Spleen (tissue), 11 donors: ENCODE results near the gene SMG7. TPM values are rescaled to one million over a fixed set of nuclear protein-coding genes. Genes with fewer than 3 reads are reported as not detected.

Experiments used
- DNase-seq: peaks from one replicate; pipeline ENCODE4 v3.0.0-alpha.2; 2020
- H3K27ac ChIP-seq, 8 donors: fragments of 200-600 bp; sonication (generic) in 7 of 8; 1 replicate in 4 of 8; 2 replicates in 4 of 8; pipeline versions ENCODE4 v1.5.0 to v1.8.0; 2016 to 2021; ENCODE audit warnings: inconsistent platforms in 4 of 8, mild to moderate bottlenecking in 4 of 8, moderate library complexity in 1 of 8
- H3K27me3 ChIP-seq, 7 donors: fragments of 200-600 bp; sonication (generic) in 6 of 7; replicated peaks in 1 of 7; 1 replicate in 4 of 7; 2 replicates in 3 of 7; pipeline versions ENCODE4 v1.5.0 to v1.8.0; 2016 to 2021; ENCODE audit warnings: inconsistent platforms in 3 of 7, mild to moderate bottlenecking in 1 of 7
- H3K36me3 ChIP-seq, 6 donors: fragments of 200-600 bp; sonication (generic) in 5 of 6; 1 replicate in 4 of 6; 2 replicates in 2 of 6; pipeline versions ENCODE4 v1.5.0 to v1.8.0; 2016 to 2021; ENCODE audit warnings: inconsistent platforms in 2 of 6
- H3K4me1 ChIP-seq, 6 donors: fragments of 200-600 bp; sonication (generic) in 5 of 6; 1 replicate in 3 of 6; 2 replicates in 3 of 6; pipeline versions ENCODE4 v1.5.0 to v1.8.0; 2016 to 2021; ENCODE audit warnings: inconsistent platforms in 3 of 6
- H3K4me3 ChIP-seq, 8 donors: fragments of 200-600 bp; sonication (generic) in 7 of 8; 1 replicate in 4 of 8; 2 replicates in 4 of 8; pipeline versions ENCODE4 v1.5.0 to v1.8.0; 2016 to 2021; ENCODE audit warnings: inconsistent platforms in 4 of 8, mild to moderate bottlenecking in 4 of 8, moderate library complexity in 2 of 8
- H3K9me3 ChIP-seq, 8 donors: fragments of 200-600 bp; sonication (generic) in 7 of 8; 1 replicate in 4 of 8; 2 replicates in 4 of 8; pipeline versions ENCODE4 v1.5.0 to v1.8.0; 2016 to 2021; ENCODE audit warnings: inconsistent platforms in 4 of 8
- POLR2A ChIP-seq, 3 donors: fragments of 450-650 bp; IDR thresholded peaks; one replicate each; pipeline ENCODE4 v1.5.1; 2017; ENCODE audit warnings: antibody characterized with exemption in 3 of 3, mild to moderate bottlenecking in 1 of 3
- POLR2AphosphoS5 ChIP-seq, 3 donors: sonication (generic); formaldehyde crosslinking; IDR thresholded peaks; one replicate each; pipeline ENCODE4 v1.5.1; 2017; ENCODE audit warnings: antibody characterized with exemption in 3 of 3
- WGBS, 5 donors: extraction: QIAGEN DNeasy Blood & Tissue Kit in 3 of 5; methylation state at CpG; one replicate each; pipeline versions ENCODE4 v1.1.5 to v1.1.7; 2013 to 2018; 5-methylcytosine and 5-hydroxymethylcytosine counted together
- intact Hi-C: fragments of 100-400 bp; cut with DNase I; formaldehyde crosslinking; loops from one replicate; pipeline ENCODE4 v1.15.0; 2023; ENCODE audit warnings: low total_unique reads
- polyA plus RNA-seq, 3 donors: library from polyadenylated mRNA; stranded (reverse); fragments of 200-250 nt; gene quantifications; one replicate each; pipeline ENCODE4 v1.2.1, GENCODE V29; 2013
- total RNA-seq, 7 donors: library from RNA; depleted of rRNA in 3 of 7; stranded (reverse); fragments of >200 nt in 3 of 7; fragmentation: NEBNext Ultra II Directional in 4 of 7; extraction: Animal tissue kit (Norgen Biotek cat#: 25700) in 4 of 7; gene quantifications; one replicate each; pipeline versions ENCODE4 v1.1.0 to v1.2.1, GENCODE V29; 2016 to 2021
- TF ChIP-seq, protein P1 (sequence below), 11 experiments: fragments of 200-600 bp in 7 of 11; fragments of 450-650 bp in 4 of 11; sonication (generic) in 4 of 11; IDR thresholded peaks in 8 of 11; conservative IDR thresholded peaks in 3 of 11; 1 replicate in 7 of 11; 2 replicates in 4 of 11; pipeline versions ENCODE4 v1.4.0 to v1.8.0; 2016 to 2021; ENCODE audit warnings: antibody characterized with exemption in 11 of 11, inconsistent platforms in 4 of 11, mild to moderate bottlenecking in 1 of 11
- donor health status: healthy with polysubstance abuse.
- donor health status: DM: no; HTN: no; CAD: no; lungs with moderate emphysema.
- donor health status: DM: no; HTN: no; CAD: no.
- donor health status: Bipolar disorder and iron deficiency.
- donor health status: healthy.
- donor health status: DM: no; HTN: no; CAD: no.
- donor health status: DM: yes; HTN: yes; CAD: no.

The SMG7 gene
- total and polyA plus RNA-seq, 10 donors, result 14.1 to 116 (median 53.5) TPM

DNA sequence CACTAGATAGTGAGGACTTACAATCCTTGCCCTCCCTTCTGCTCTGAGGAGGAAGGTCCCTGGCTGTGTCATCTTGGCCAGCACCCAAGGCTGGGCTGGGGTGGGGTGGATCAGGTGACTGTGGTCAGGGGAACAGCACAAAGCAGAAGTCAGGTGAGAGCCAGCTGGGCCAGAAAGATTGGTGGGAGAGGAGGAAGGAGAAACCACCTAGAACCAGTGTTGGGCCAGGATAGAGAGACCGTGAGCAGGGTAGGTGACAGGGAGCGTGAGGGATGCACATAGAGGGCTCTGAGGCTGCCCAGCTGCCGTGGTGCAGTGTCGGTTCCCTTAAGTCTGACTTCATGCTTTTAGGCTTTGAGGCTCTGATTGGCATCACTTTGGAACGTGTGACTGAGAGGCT lies 95.3 kb downstream of the SMG7 start:
- DNase-seq, result peak; percentile 93
- peak; percentile 62 to 88 (median 74) for TF ChIP-seq POLR2AphosphoS5 (IDR thresholded peaks at IDR 0.05)
- TF ChIP-seq POLR2A (IDR thresholded peaks at IDR 0.05), result no peak
- no peaks in the 10 kb centered on the region for H3K27me3 ChIP-seq
- peak overlapping the region in 7 of 8 donors; percentile 53 to 90 (median 79) for H3K27ac ChIP-seq
- H3K4me3 ChIP-seq, result peak overlapping the region in 1 of 8 donors; percentile 50
- WGBS, 5 donors, result 38 to 67% (median 47%) methylated on average over 5 of the region's 5 CpGs
- H3K36me3 ChIP-seq, result peaks cover 0 to 90% (median 5%) of the 10 kb centered on the region in 6 donors
- no peaks in the 10 kb centered on the region for H3K9me3 ChIP-seq
- H3K4me1 ChIP-seq, result peaks cover 0 to 43% (median 16%) of the 10 kb centered on the region in 6 donors
- intact Hi-C loops, result no loop called here

DNA sequence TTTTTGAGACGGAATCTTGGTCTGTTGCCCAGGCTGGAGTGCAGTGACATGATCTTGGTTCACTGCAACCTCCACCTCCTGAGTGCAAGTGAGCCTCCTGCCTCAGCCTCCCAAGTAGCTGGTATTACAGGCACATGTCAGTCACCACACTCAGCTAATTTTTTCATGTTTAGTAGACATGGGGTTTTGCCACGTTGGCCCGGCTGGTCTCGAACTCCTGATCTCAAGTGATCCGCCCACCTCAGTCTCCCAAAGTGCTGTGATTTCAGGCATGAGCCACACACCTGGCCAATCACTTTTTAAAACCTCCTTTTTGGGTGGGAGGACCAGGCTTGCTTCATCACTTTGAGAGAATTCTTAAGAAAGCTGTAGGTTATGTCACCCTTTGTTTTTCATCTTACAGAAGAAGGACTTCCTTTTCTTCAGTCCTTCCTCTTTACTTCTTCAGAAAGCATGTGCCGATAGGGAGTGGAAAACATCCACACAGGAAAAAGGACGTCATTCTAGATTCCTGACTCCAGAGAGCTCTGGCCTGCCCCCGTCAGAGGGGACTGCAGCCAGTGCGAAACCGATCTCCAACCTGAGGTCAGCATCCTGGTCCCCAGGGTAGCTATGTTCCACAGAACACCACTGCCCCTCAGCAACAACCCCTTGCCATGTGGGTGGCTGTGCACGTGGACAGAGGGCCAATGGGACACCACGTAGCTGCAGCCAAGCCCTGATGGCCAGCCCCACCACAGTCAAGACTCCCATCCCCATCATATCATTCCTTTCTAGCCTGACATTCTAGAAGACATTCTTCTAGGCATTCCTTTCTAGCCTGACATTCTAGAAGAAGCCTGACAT lies 96.1 kb downstream of the SMG7 start:
- H3K9me3 ChIP-seq, result no peaks in the 10 kb centered on the region
- H3K27me3 ChIP-seq, result no peaks in the 10 kb centered on the region
- peaks cover 0 to 90% (median 6%) of the 10 kb centered on the region in 6 donors for H3K36me3 ChIP-seq
- 54 to 71% (median 61%) methylated on average over 12 of the region's 12 CpGs for WGBS, 5 donors
- peak; percentile 83 for DNase-seq
- peak; percentile 36 to 63 (median 42) for TF ChIP-seq POLR2AphosphoS5 (IDR thresholded peaks at IDR 0.05)
- TF ChIP-seq, protein P1, sequence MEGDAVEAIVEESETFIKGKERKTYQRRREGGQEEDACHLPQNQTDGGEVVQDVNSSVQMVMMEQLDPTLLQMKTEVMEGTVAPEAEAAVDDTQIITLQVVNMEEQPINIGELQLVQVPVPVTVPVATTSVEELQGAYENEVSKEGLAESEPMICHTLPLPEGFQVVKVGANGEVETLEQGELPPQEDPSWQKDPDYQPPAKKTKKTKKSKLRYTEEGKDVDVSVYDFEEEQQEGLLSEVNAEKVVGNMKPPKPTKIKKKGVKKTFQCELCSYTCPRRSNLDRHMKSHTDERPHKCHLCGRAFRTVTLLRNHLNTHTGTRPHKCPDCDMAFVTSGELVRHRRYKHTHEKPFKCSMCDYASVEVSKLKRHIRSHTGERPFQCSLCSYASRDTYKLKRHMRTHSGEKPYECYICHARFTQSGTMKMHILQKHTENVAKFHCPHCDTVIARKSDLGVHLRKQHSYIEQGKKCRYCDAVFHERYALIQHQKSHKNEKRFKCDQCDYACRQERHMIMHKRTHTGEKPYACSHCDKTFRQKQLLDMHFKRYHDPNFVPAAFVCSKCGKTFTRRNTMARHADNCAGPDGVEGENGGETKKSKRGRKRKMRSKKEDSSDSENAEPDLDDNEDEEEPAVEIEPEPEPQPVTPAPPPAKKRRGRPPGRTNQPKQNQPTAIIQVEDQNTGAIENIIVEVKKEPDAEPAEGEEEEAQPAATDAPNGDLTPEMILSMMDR (IDR thresholded peaks at IDR 0.05 in 8 of 11, conservative IDR thresholded peaks at IDR 0.05 in 3 of 11), result no peak
- intact Hi-C loops, result no loop called here
- H3K4me3 ChIP-seq, result peak overlapping the region in 1 of 8 donors; percentile 50
- peaks cover 0 to 43% (median 16%) of the 10 kb centered on the region in 6 donors for H3K4me1 ChIP-seq
- peak overlapping the region in 7 of 8 donors; percentile 53 to 90 (median 79) for H3K27ac ChIP-seq

DNA sequence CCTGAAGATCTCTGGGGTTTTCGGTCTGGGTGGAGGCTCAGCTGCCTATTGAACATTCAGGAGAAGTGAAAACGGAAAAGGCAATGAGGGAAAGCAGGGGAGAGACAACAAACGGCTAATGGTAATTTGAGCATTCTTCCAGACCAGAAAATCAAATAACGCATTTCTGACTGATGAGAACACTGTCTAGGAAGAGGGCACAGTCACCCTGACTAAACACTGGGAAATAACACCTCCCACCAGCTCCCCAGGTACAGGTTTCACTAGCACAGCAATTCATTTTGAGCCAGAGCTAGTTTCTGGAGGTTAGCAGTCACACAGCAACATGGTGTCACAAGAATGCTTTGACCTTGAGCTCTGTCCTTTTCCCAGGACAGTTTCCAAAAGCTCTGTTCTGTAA lies 96.8 kb downstream of the SMG7 start:
- H3K4me3 ChIP-seq, result peak overlapping the region in 1 of 8 donors; percentile 50
- H3K27ac ChIP-seq, result peak overlapping the region in 6 of 8 donors; percentile 26 to 90 (median 79)
- no peak for TF ChIP-seq POLR2A (IDR thresholded peaks at IDR 0.05)
- TF ChIP-seq, protein P1 (IDR thresholded peaks at IDR 0.05 in 8 of 11, conservative IDR thresholded peaks at IDR 0.05 in 3 of 11), result no peak
- TF ChIP-seq POLR2AphosphoS5 (IDR thresholded peaks at IDR 0.05), result no peak
- no peaks in the 10 kb centered on the region for H3K27me3 ChIP-seq
- intact Hi-C loops, result no loop called here
- peaks cover 0 to 43% (median 16%) of the 10 kb centered on the region in 6 donors for H3K4me1 ChIP-seq
- DNase-seq, result no peak
- H3K9me3 ChIP-seq, result no peaks in the 10 kb centered on the region
- peaks cover 0 to 90% (median 8%) of the 10 kb centered on the region in 6 donors for H3K36me3 ChIP-seq
- 76 to 88% (median 85%) methylated on average over 4 of the region's 4 CpGs for WGBS, 5 donors

DNA sequence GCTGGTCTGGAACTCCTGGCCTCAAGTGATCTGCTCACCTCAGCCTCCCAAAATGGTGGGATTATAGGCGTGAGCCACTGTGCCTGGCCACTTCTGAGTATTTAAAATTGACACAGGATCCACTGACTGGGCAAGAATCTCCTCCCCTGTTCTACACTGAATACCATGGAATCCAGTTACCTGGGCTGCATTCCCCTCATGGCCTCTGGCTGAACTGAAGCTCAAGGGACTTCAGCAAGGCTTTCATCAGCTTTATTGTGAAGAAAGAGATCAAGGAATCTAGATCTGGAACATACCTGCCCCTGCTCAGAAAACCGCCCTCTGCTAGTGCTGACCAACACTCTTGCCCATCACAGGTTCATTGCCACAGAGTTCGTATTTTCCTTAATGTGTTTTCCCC lies 97.5 kb downstream of the SMG7 start:
- no peak for DNase-seq
- H3K27me3 ChIP-seq, result no peaks in the 10 kb centered on the region
- TF ChIP-seq, protein P1 (IDR thresholded peaks at IDR 0.05 in 8 of 11, conservative IDR thresholded peaks at IDR 0.05 in 3 of 11), result no peak
- TF ChIP-seq POLR2A (IDR thresholded peaks at IDR 0.05) (no peak), POLR2AphosphoS5 (IDR thresholded peaks at IDR 0.05) (no peak)
- 93 to 96% (median 93%) methylated on average over 3 of the region's 3 CpGs for WGBS, 5 donors
- no peaks in the 10 kb centered on the region for H3K9me3 ChIP-seq
- H3K36me3 ChIP-seq, result peaks cover 0 to 90% (median 9%) of the 10 kb centered on the region in 6 donors
- peak overlapping the region in 6 of 8 donors; percentile 26 to 90 (median 79) for H3K27ac ChIP-seq
- peak overlapping the region in 1 of 8 donors; percentile 50 for H3K4me3 ChIP-seq
- intact Hi-C loops, result no loop called here
- peaks cover 0 to 43% (median 16%) of the 10 kb centered on the region in 6 donors for H3K4me1 ChIP-seq
